ENCODE results near the gene FHIT. TPM values are rescaled to one million over a fixed set of nuclear protein-coding genes. Genes with fewer than 3 reads are reported as not detected.

Gene FHIT
- total RNA-seq, 4 donors from 2014 or later, result 4.6 to 6.1 (median 5.7) TPM

DNA sequence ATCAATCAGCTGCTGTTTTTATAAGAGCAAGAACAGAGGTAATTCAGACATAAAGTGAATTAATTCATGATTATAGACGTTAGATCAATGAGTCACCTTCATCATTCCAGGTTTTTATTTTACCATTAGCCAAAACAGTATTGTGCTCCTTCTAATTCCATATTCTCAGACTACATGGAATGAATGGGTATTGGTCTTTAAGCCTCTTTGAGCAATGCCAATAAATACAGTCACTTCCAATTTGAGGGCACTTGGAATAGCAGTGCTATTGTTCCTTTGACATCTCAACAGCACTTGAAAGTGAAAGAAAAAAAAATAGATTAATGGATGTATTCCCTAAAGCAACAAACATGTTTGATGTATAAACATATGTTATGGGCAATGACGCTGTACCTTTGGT is 1370.5 kb downstream of the FHIT start:
- DNase-seq (ENCODE audit: extremely low spot score), result no peak
- H3K4me1 ChIP-seq, result no peaks in the 10 kb centered on the region
- intact Hi-C loops (cut with DNase I), result no loop called here
- H3K27me3 ChIP-seq, result no peaks in the 10 kb centered on the region
- no peaks in the 10 kb centered on the region for H3K36me3 ChIP-seq
- no peak for TF ChIP-seq POLR2AphosphoS5 (IDR thresholded peaks at IDR 0.05)
- no peak for TF ChIP-seq EP300 (IDR thresholded peaks at IDR 0.05)
- TF ChIP-seq POLR2A (IDR thresholded peaks at IDR 0.05; ENCODE audit: low read depth), result no peak
- TF ChIP-seq, protein P1, sequence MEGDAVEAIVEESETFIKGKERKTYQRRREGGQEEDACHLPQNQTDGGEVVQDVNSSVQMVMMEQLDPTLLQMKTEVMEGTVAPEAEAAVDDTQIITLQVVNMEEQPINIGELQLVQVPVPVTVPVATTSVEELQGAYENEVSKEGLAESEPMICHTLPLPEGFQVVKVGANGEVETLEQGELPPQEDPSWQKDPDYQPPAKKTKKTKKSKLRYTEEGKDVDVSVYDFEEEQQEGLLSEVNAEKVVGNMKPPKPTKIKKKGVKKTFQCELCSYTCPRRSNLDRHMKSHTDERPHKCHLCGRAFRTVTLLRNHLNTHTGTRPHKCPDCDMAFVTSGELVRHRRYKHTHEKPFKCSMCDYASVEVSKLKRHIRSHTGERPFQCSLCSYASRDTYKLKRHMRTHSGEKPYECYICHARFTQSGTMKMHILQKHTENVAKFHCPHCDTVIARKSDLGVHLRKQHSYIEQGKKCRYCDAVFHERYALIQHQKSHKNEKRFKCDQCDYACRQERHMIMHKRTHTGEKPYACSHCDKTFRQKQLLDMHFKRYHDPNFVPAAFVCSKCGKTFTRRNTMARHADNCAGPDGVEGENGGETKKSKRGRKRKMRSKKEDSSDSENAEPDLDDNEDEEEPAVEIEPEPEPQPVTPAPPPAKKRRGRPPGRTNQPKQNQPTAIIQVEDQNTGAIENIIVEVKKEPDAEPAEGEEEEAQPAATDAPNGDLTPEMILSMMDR (IDR thresholded peaks at IDR 0.05), result no peak
- H3K4me3 ChIP-seq, result no peak overlapping the region
- no peaks in the 10 kb centered on the region for H3K9me3 ChIP-seq
- no peak overlapping the region for H3K27ac ChIP-seq (replicated peaks in 1 of 4)
- WGBS, result 79% methylated on average over 2 of the region's 2 CpGs

DNA sequence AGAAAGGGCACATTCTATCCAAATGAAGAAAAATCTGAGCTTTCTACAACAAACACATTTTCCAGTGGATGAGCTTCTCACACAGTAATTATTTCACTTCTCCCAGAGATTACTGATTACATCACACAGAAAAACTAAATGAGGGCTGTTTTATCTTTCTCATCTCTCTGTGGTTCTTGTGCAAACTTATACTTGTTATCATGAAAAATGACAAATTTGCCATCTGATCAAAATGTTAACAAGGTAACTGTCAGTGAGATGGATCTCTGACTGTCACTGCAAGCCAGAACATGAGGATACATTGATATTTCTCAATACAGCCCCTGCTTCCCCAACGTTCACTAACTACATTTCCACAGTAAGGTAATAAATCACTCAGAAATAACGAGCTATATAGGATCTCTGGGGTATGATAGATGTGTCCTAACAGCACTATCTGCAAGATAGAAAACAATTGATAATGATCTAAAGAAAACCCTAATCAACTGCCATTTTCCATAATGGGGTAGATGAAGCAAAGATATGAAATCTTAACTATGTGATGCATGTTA is 1372.1 kb downstream of the FHIT start:
- TF ChIP-seq POLR2A (IDR thresholded peaks at IDR 0.05; ENCODE audit: low read depth) (no peak), EP300 (IDR thresholded peaks at IDR 0.05) (no peak), POLR2AphosphoS5 (IDR thresholded peaks at IDR 0.05) (no peak)
- TF ChIP-seq, protein P1 (IDR thresholded peaks at IDR 0.05), result no peak
- no peak overlapping the region for H3K27ac ChIP-seq (replicated peaks in 1 of 4)
- no peaks in the 10 kb centered on the region for H3K4me1 ChIP-seq
- no peak for DNase-seq (ENCODE audit: extremely low spot score)
- H3K9me3 ChIP-seq, result no peaks in the 10 kb centered on the region
- intact Hi-C loops (cut with DNase I), result no loop called here
- no peak overlapping the region for H3K4me3 ChIP-seq
- WGBS, result 65% methylated on average over 2 of the region's 2 CpGs
- H3K36me3 ChIP-seq, result no peaks in the 10 kb centered on the region
- no peaks in the 10 kb centered on the region for H3K27me3 ChIP-seq

DNA sequence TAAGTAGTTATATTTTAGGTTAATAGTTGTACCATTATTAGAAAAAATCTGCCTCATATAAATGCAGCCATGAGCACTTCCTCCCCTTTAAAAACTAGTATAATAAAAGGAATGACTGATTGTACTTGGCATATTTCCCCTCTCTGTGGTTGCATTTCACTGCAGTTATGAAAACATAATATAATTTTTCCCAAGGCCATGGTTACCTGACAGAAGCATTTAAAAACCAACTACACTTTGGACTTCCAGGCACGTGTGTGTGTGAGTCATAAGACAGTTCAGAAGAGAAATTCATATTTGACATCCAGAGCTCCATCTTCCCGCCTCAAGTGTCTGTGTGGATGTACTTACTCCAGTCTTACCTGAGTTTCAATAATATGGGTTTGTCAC is 1373.2 kb downstream of the FHIT start:
- Histone ChIP-seq H3K9me3 (no peaks in the 10 kb centered on the region), H3K27ac (replicated peaks in 1 of 4) (no peak overlapping the region), H3K36me3 (no peaks in the 10 kb centered on the region), H3K4me3 (no peak overlapping the region), H3K4me1 (no peaks in the 10 kb centered on the region), H3K27me3 (no peaks in the 10 kb centered on the region)
- intact Hi-C loops (cut with DNase I), result no loop called here
- TF ChIP-seq EP300 (IDR thresholded peaks at IDR 0.05), result no peak
- TF ChIP-seq, protein P1 (IDR thresholded peaks at IDR 0.05), result no peak
- no peak for TF ChIP-seq POLR2AphosphoS5 (IDR thresholded peaks at IDR 0.05)
- TF ChIP-seq POLR2A (IDR thresholded peaks at IDR 0.05; ENCODE audit: low read depth), result no peak
- no peak for DNase-seq (ENCODE audit: extremely low spot score)
- 66% methylated on average over 2 of the region's 2 CpGs for WGBS

GRCh38 chr3:59877263-59878037 is 1373.8 kb downstream of the FHIT start:
- no peak for TF ChIP-seq POLR2AphosphoS5 (IDR thresholded peaks at IDR 0.05)
- no peak for TF ChIP-seq EP300 (IDR thresholded peaks at IDR 0.05)
- no peak for TF ChIP-seq POLR2A (IDR thresholded peaks at IDR 0.05; ENCODE audit: low read depth)
- TF ChIP-seq, protein P1 (IDR thresholded peaks at IDR 0.05), result no peak
- Histone ChIP-seq H3K27ac (replicated peaks in 1 of 4) (no peak overlapping the region), H3K36me3 (no peaks in the 10 kb centered on the region), H3K4me3 (no peak overlapping the region), H3K9me3 (no peaks in the 10 kb centered on the region), H3K27me3 (no peaks in the 10 kb centered on the region), H3K4me1 (no peaks in the 10 kb centered on the region)
- 82% methylated on average over 2 of the region's 2 CpGs for WGBS
- intact Hi-C loops (cut with DNase I), result no loop called here
- DNase-seq (ENCODE audit: extremely low spot score), result no peak

Data from esophagus muscularis mucosa (tissue), 4 donors.